ENCODE data around the gene NSUN5.
A peak's percentile ranks its signal among the peaks of the same experiment; 100 is the strongest.
"Not testable (repeated sequence)": the region's sequence is repeated elsewhere in the genome, so short reads cannot be mapped to it uniquely, and the experiment has no call there.

NSUN5 gene

DNA sequence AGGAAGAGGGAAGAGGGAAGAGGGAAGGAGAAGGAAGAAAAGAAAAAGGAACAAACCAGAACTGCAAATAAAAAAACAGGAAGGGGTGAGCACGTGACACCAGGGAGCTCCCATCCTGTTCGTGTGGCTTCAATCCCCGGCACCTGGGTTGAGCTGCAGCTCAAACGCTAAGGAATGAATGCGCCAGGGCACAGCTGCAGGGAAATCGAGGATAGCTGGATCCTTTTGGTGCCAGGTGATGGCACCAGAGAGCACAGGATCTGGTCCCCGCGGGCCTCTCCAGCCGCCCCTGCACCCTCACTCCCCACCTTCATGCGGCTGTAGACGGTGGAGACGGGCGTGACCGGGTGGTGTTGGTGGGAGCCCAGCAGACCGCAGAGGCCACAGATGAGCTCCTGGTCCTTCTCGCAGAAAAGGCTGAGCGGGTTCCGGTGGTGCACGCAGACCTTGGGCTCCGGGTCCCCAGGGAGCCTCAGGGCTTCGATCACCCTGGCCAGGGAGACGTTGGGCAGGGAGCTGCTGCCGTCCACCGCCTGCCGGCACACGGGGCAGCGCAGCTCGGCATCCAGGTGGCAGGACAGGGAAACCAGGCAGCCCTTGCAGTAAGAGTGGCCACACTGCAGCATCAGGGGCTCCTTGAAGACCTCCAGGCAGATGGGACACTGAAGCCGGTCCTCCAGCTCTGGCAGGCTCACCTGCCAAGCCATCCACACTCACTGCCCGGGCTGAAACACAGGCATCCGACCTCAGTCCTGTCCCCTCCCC lies 15.6 kb upstream of the NSUN5 start:
- H3K4me3 ChIP-seq (ENCODE audit: low read length); DNase-seq (ENCODE audit: low read depth): not testable (repeated sequence)
- TF ChIP-seq, protein P1, sequence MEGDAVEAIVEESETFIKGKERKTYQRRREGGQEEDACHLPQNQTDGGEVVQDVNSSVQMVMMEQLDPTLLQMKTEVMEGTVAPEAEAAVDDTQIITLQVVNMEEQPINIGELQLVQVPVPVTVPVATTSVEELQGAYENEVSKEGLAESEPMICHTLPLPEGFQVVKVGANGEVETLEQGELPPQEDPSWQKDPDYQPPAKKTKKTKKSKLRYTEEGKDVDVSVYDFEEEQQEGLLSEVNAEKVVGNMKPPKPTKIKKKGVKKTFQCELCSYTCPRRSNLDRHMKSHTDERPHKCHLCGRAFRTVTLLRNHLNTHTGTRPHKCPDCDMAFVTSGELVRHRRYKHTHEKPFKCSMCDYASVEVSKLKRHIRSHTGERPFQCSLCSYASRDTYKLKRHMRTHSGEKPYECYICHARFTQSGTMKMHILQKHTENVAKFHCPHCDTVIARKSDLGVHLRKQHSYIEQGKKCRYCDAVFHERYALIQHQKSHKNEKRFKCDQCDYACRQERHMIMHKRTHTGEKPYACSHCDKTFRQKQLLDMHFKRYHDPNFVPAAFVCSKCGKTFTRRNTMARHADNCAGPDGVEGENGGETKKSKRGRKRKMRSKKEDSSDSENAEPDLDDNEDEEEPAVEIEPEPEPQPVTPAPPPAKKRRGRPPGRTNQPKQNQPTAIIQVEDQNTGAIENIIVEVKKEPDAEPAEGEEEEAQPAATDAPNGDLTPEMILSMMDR (conservative IDR thresholded peaks at IDR 0.05; ENCODE audit: low read depth, low read length), result peak; percentile 71

DNA sequence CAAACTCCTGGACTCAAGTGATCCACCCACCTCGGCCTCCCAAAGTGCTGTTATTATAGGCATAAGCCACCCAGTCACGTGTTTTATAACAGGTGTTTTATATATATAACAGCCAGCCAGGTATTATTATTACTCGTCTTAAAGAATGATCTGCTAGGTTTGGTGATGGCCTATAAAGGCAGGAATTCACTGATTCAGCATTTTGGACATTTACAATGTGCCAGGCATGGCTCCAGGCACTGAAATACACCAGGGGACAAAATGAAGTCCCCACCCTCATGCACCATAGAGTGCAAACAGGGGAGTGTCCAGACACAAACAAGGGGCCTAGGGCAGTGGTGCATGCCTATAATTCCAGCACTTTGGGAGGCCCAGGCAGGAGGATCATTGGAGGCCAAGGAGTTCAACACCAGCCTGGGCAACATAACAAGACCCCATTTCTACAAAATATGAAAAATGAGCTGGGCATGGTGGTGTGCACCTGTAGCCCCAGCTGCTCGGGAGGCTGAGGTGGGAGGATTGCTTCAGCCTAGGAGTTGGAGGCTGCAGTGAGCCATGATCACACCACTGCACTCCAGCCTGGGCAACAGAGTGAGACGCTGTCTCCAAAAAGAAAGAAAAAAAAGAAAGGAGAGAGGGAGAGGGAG lies 14.9 kb upstream of the NSUN5 start:
- H3K4me3 ChIP-seq (ENCODE audit: low read length); DNase-seq (ENCODE audit: low read depth): not testable (repeated sequence)

DNA sequence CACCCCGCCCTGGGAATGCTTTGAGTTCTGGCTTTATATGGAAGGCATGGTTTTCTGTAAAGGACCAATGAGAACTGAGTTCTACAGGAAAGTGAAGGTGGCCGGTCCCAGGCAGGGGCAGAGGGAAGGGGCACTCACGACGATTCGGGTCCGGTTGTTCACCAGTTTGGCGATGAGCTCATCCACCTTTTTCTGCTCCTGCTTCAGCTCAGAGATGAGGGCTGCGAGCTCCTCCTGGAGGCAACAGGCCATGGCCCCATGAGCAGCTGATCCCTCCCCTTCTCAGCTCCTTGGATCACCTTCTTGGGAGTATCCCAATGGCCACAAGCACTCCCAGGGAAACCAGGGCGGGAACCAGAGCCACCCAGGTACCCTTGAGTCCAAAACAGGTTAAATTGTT lies 11.4 kb upstream of the NSUN5 start:
- not testable (repeated sequence) for H3K4me3 ChIP-seq (ENCODE audit: low read length); DNase-seq (ENCODE audit: low read depth)

DNA sequence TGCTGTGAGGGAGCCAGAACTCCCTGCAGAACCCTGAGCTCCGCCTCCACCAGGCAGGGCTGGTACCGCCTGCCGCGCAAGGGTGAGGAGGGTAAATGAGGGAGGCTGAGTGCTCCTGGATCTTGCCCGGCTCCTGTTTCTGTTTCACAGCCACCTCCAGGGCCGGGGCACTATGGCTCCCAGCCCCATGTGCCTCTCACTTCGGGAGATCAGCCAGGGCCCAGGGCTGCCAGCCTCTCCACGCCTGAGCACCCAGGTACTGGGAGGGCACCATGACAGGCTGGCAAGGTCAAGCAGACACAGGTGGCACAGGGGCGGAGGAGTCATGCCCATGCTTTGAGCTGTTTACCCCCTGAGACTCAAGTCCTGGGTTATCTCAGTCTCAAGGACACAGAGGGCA lies 10.9 kb upstream of the NSUN5 start:
- not testable (repeated sequence) for DNase-seq (ENCODE audit: low read depth); H3K4me3 ChIP-seq (ENCODE audit: low read length)

DNA sequence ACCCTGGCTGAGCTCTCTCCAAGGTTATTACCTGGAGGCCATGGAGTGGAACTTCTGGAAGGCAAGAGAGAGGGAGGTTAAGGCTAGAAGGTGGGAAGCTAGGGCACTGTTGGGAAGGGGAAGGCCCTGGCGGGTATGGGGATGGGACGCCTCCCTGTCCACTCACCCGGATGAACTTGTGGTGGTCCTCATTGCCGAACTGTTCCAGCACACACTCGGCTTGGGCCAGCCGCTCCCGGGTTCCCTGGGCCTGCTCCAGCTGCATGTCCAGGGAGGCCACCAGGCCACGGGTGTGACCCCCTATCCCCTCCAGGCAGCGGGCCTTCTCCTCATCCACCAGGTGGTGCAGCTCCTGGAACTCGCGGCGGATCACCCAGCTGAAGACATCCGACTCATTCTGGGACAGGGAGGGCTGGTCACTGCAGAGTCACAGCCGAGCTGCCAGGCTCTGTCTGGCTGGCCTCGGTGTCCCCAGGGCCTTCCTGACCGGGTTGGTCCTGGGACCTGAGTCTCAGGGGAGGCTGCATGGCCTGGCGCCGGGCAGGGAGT lies 10.1 kb upstream of the NSUN5 start:
- DNase-seq (ENCODE audit: low read depth); H3K4me3 ChIP-seq (ENCODE audit: low read length): not testable (repeated sequence)

DNA sequence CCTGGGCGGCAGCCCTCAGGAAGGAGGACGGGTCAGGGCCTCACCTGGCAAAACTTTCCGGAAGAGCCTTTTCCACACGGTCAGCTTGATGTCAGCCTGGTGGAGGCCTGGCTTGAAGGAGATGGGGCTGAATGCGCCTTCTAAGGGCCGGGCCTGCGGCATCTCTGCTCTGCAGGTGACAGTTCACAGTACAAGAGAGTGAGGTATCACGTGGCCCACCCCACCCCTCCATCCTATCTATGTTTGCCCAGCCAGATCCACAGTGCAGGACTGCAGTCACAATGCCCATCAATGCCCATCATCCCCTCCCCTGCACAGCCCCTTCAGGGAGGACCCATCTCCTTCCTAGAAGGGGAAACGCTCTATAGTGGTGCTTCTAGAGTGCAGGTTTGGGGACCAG lies 7.9 kb upstream of the NSUN5 start:
- no peak overlapping the region for H3K4me3 ChIP-seq (ENCODE audit: low read length)
- no peak for DNase-seq (ENCODE audit: low read depth)
- TF ChIP-seq, protein P1 (conservative IDR thresholded peaks at IDR 0.05; ENCODE audit: low read depth, low read length), result no peak

DNA sequence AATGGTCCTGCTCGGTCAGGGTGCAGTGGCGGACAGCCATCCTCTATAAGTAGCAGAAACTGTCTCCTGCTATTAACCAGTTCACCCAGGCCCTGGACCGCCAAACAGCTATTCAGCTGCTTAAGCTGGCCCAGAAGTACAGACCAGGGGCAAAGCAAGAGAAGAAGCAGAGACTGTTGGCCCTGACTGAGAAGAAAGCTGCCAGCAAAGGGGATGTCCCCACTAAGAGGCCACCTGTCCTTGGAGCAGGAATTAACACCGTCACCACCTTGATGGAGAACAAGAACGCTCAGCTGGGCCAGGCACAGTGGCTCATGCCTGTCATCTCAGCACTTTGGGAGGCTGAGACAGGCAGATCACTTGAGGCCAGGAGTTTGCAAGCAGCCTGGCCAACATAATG lies 5.6 kb upstream of the NSUN5 start:
- TF ChIP-seq, protein P1 (conservative IDR thresholded peaks at IDR 0.05; ENCODE audit: low read depth, low read length), result no peak
- no peak overlapping the region for H3K4me3 ChIP-seq (ENCODE audit: low read length)
- no peak for DNase-seq (ENCODE audit: low read depth)

DNA sequence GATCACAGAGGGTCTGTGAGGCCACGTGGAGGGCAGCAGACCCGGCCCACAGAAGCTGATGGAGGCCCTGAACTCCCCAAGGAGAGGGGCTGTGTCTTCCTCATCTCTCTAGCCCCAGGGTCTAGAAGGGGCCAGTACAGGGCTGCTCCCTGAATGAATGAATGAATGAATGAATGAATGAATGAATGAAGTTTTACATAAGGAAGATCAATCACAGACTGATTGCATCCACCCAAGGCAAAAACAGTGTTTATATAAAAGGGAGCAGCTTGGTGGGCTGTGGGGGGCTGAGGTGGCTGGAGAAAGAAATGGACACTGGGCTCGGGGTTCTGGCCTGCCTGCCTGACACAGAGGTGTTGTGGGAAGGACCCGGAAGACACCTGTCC lies 4.9 kb upstream of the NSUN5 start:
- TF ChIP-seq, protein P1 (conservative IDR thresholded peaks at IDR 0.05; ENCODE audit: low read depth, low read length), result no peak
- no peak for DNase-seq (ENCODE audit: low read depth)
- no peak overlapping the region for H3K4me3 ChIP-seq (ENCODE audit: low read length)

DNA sequence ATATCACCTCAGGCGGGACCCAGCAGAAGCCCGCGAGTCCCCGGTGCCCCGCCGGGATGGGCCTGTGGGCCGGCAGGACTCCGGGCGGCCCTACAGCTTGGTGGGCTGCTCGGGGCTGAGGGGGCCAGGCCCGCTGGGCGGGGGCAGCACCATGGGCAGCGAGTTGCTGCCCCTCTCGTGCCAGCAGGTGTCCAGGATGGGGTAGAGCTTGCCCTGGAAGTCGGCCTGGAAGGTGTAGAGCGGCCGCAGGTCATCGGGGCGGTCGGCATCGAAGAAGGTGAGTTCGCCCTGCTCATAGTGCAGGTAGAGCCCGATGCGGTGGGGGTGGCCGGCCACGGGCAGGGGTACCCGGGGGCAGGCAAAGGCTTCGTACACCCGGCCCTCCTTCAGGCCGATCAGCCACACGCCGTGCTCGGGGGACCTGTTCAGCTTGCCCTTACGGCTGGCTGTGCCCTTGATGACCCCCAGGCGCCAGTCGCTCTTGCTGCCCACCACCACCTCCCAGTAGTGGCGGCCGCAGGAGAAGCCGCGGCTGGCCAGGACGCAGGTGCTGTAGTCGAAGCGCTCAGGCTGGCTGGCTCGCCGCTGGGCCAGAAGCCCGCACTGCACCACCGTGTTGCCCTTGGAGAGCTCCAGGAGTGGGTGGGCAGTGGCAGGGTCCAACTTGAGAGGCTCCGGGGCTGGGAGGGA lies 4.3 kb upstream of the NSUN5 start:
- TF ChIP-seq, protein P1 (conservative IDR thresholded peaks at IDR 0.05; ENCODE audit: low read depth, low read length), result no peak
- DNase-seq (ENCODE audit: low read depth), result no peak
- no peak overlapping the region for H3K4me3 ChIP-seq (ENCODE audit: low read length)

DNA sequence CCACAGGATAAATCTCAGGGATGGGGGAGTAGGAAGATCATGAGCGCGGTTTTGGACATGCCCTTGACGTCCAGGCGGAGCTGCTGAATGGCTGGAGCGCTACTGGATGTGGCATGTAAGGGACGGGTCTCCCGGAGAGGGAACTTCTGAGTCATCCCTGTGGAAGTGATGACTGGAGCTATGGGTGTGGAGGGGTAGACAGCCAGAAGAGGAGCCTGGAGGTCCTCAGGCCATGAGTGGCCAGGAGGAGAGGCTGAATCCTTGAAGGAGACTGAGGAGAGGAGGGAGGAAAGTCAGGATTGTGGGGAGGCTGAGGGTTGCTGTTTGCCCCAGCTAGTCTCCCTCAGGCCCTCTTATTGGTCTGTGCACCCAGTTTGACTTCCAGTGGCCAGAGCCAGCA lies 2.8 kb upstream of the NSUN5 start:
- DNase-seq (ENCODE audit: low read depth); H3K4me3 ChIP-seq (ENCODE audit: low read length): not testable (repeated sequence)
